Trophoblast cell (in vitro differentiated cells and primary cell): Measurements from ENCODE around the gene OAT. TPM values are rescaled to one million over a fixed set of nuclear protein-coding genes. Genes with fewer than 3 reads are reported as not detected.
A peak's percentile ranks its signal among the peaks of the same experiment; 100 is the strongest.

Source experiments
- DNase-seq, 2 donors: peaks; one replicate each; pipeline ENCODE4 v3.0.0-alpha.2; 2016
- H2AFZ ChIP-seq: 2 replicates; pipeline ENCODE4 v1.6.1; 2013; ENCODE audit warnings: low read length, moderate library complexity, mild to moderate bottlenecking; ENCODE audit not compliant: insufficient read depth, poor library complexity
- H2AK5ac ChIP-seq: 2 replicates; pipeline ENCODE4 v1.6.1; 2013; ENCODE audit warnings: mild to moderate bottlenecking, low read length
- H2BK120ac ChIP-seq: 2 replicates; pipeline ENCODE4 v1.6.1; 2013; ENCODE audit warnings: low read length, mild to moderate bottlenecking, moderate library complexity; ENCODE audit not compliant: insufficient read depth, poor library complexity
- H2BK12ac ChIP-seq: 2 replicates; pipeline ENCODE4 v1.6.1; 2013; ENCODE audit warnings: mild to moderate bottlenecking, low read length, moderate library complexity
- H2BK5ac ChIP-seq: 2 replicates; pipeline ENCODE4 v1.6.1; 2013; ENCODE audit warnings: low read length, low read depth, moderate library complexity, mild to moderate bottlenecking; ENCODE audit not compliant: poor library complexity
- H3K14ac ChIP-seq: 2 replicates; pipeline ENCODE4 v1.6.1; 2013; ENCODE audit warnings: mild to moderate bottlenecking, low read length
- H3K18ac ChIP-seq: 2 replicates; pipeline ENCODE4 v1.6.1; 2013; ENCODE audit warnings: mild to moderate bottlenecking, low read length
- H3K23ac ChIP-seq: 2 replicates; pipeline ENCODE4 v1.6.1; 2013; ENCODE audit warnings: low read length
- H3K27ac ChIP-seq: 2 replicates; pipeline ENCODE4 v1.5.1; 2013; ENCODE audit warnings: low read depth, mild to moderate bottlenecking, inconsistent platforms, low read length, moderate library complexity
- H3K27me3 ChIP-seq: 2 replicates; pipeline ENCODE4 v1.6.1; 2013; ENCODE audit warnings: inconsistent platforms, mild to moderate bottlenecking, low read length, moderate library complexity; ENCODE audit not compliant: insufficient read depth
- H3K36me3 ChIP-seq, 2 experiments: 1 replicate in 1 of 2; 2 replicates in 1 of 2; pipeline ENCODE4 v1.6.1; 2013; ENCODE audit warnings: low read length in 2 of 2, mild to moderate bottlenecking in 2 of 2, moderate library complexity in 1 of 2; ENCODE audit not compliant: insufficient read depth in 2 of 2, control insufficient read depth in 1 of 2
- H3K4ac ChIP-seq: 2 replicates; pipeline ENCODE4 v1.6.1; 2013; ENCODE audit warnings: low read depth, mild to moderate bottlenecking, low read length, moderate library complexity
- H3K4me1 ChIP-seq, 2 experiments: 1 replicate in 1 of 2; 2 replicates in 1 of 2; pipeline ENCODE4 v1.6.1; 2013; ENCODE audit warnings: low read length in 2 of 2, mild to moderate bottlenecking in 2 of 2, moderate library complexity in 1 of 2; ENCODE audit not compliant: insufficient read depth in 2 of 2, control insufficient read depth in 1 of 2
- H3K4me2 ChIP-seq: 2 replicates; pipeline ENCODE4 v1.6.1; 2013; ENCODE audit warnings: inconsistent platforms, mild to moderate bottlenecking, low read length, moderate library complexity
- H3K4me3 ChIP-seq: 2 replicates; pipeline ENCODE4 v1.5.1; 2013; ENCODE audit warnings: mild to moderate bottlenecking, low read depth, low read length, inconsistent platforms
- H3K79me1 ChIP-seq: one replicate; pipeline ENCODE4 v1.6.1; 2013; ENCODE audit warnings: low read length
- H3K79me2 ChIP-seq: 2 replicates; pipeline ENCODE4 v1.6.1; 2013; ENCODE audit warnings: low read length, mild to moderate bottlenecking; ENCODE audit not compliant: control insufficient read depth, insufficient read depth, poor library complexity
- H3K9ac ChIP-seq: 2 replicates; pipeline ENCODE4 v1.6.1; 2013; ENCODE audit warnings: mild to moderate bottlenecking, low read length
- H3K9me3 ChIP-seq: 2 replicates; pipeline ENCODE4 v1.6.1; 2013; ENCODE audit warnings: low read depth, mild to moderate bottlenecking, control low read depth, inconsistent platforms, low read length; ENCODE audit not compliant: insufficient read depth
- H4K12ac ChIP-seq: 2 replicates; pipeline ENCODE4 v1.6.1; 2013; ENCODE audit warnings: low read depth, mild to moderate bottlenecking, low read length, moderate library complexity
- H4K8ac ChIP-seq: 2 replicates; pipeline ENCODE4 v1.6.1; 2013; ENCODE audit warnings: low read depth, mild to moderate bottlenecking, low read length, moderate library complexity
- H4K91ac ChIP-seq: one replicate; pipeline ENCODE4 v1.6.1; 2013; ENCODE audit warnings: low read depth, mild to moderate bottlenecking, low read length, moderate library complexity
- WGBS: extraction: QIAGEN DNeasy Blood & Tissue Kit; methylation state at CpG from one replicate; pipeline ENCODE4 v1.1.7; 2013; ENCODE audit warnings: missing lambda C conversion rate; ENCODE audit not compliant: insufficient read length, insufficient coverage; ENCODE audit errors: extremely low coverage; 5-methylcytosine and 5-hydroxymethylcytosine counted together
- polyA plus RNA-seq: library from polyadenylated mRNA; stranded (reverse); fragments of 200-250 nt; gene quantifications from 2 replicates; pipeline ENCODE4 v1.2.3, GENCODE V29; 2013

Gene OAT
- polyA plus RNA-seq: 48.2 and 50.5 TPM in 2 replicates

- peaks cover 7% of the 10 kb centered on the region for H3K79me2 ChIP-seq
- H3K9me3 ChIP-seq: no peaks in the 10 kb centered on the region
- H3K36me3 ChIP-seq: no peaks in the 10 kb centered on the region
- H3K4me3 ChIP-seq: peak within 1 kb of the TSS; percentile 90
- H4K12ac ChIP-seq: peak within 1 kb of the TSS; percentile 36
- peak; percentile 97 to 99 for DNase-seq
- H4K91ac ChIP-seq: peak within 1 kb of the TSS; percentile 45
- peak within 1 kb of the TSS; percentile 1 for H3K27ac ChIP-seq
- no peak within 1 kb of the TSS for H2BK120ac ChIP-seq
- H2AFZ ChIP-seq: peak within 1 kb of the TSS; percentile 32
- H3K4ac ChIP-seq: peak within 1 kb of the TSS; percentile 72
- H3K4me1 ChIP-seq: peaks cover 3 to 6% of the 10 kb centered on the region in 2 experiments
- peak within 1 kb of the TSS; percentile 11 for H2BK12ac ChIP-seq
- H3K18ac ChIP-seq: peak within 1 kb of the TSS; percentile 34
- H3K4me2 ChIP-seq: peak within 1 kb of the TSS; percentile 91
- WGBS: no CpG with 5 or more reads among the region's 70 CpGs
- no peak within 1 kb of the TSS for H3K14ac ChIP-seq
- peak within 1 kb of the TSS; percentile 55 for H4K8ac ChIP-seq
- no peak within 1 kb of the TSS for H2BK5ac ChIP-seq
- H3K23ac ChIP-seq: no peak within 1 kb of the TSS
- no peaks in the 10 kb centered on the region for H3K79me1 ChIP-seq
- no peaks in the 10 kb centered on the region for H3K27me3 ChIP-seq
- no peak within 1 kb of the TSS for H2AK5ac ChIP-seq
- H3K9ac ChIP-seq: peak within 1 kb of the TSS; percentile 79
Measured at GRCh38 chr10:124418726-124419501, at the start of gene OAT. Gene OAT, minus strand, starts transcription at chr10:124418923. Its CDS starts 6,752 bp downstream, at chr10:124412171.

- no peak overlapping the region for H2AFZ ChIP-seq
- no peak overlapping the region for H3K4ac ChIP-seq
- H2BK12ac ChIP-seq: no peak overlapping the region
- H4K91ac ChIP-seq: no peak overlapping the region
- H2BK120ac ChIP-seq: no peak overlapping the region
- H3K4me3 ChIP-seq: no peak overlapping the region
- no peak overlapping the region for H4K8ac ChIP-seq
- H3K4me2 ChIP-seq: no peak overlapping the region
- H4K12ac ChIP-seq: no peak overlapping the region
- no peak overlapping the region for H2BK5ac ChIP-seq
- H3K9me3 ChIP-seq: no peaks in the 10 kb centered on the region
- H3K79me2 ChIP-seq: no peaks in the 10 kb centered on the region
- no peak overlapping the region for H3K23ac ChIP-seq
- no CpG with 5 or more reads among the region's 4 CpGs for WGBS
- H3K36me3 ChIP-seq: no peaks in the 10 kb centered on the region
- no peak overlapping the region for H3K27ac ChIP-seq
- H3K18ac ChIP-seq: no peak overlapping the region
- no peak overlapping the region for H3K14ac ChIP-seq
- H3K9ac ChIP-seq: no peak overlapping the region
- H3K4me1 ChIP-seq: peaks cover 2 to 3% of the 10 kb centered on the region in 2 experiments
- no peak for DNase-seq
- no peak overlapping the region for H2AK5ac ChIP-seq
- peaks cover under 1% of the 10 kb centered on the region for H3K79me1 ChIP-seq
- H3K27me3 ChIP-seq: no peaks in the 10 kb centered on the region
Measured at GRCh38 chr10:124467165-124467564, 48.4 kb upstream of the OAT start.

- Histone ChIP-seq H3K27me3 (no peaks in the 10 kb centered on the region), H3K14ac (no peak overlapping the region), H3K18ac (no peak overlapping the region), H4K91ac (no peak overlapping the region), H4K12ac (no peak overlapping the region), H3K9me3 (no peaks in the 10 kb centered on the region), H3K79me1 (peaks cover 7% of the 10 kb centered on the region), H2AFZ (no peak overlapping the region), H3K23ac (no peak overlapping the region), H2BK5ac (no peak overlapping the region), H2BK120ac (no peak overlapping the region), H3K4ac (no peak overlapping the region), H3K4me3 (no peak overlapping the region), H2BK12ac (no peak overlapping the region), H3K4me2 (no peak overlapping the region), H3K36me3 (no peaks in the 10 kb centered on the region), H4K8ac (no peak overlapping the region), H3K27ac (no peak overlapping the region), H3K4me1 (peaks cover 2 to 6% of the 10 kb centered on the region in 2 experiments), H3K79me2 (peaks cover 2% of the 10 kb centered on the region), H2AK5ac (no peak overlapping the region), H3K9ac (no peak overlapping the region)
- WGBS: no CpG with 5 or more reads among the region's 9 CpGs
- no peak for DNase-seq
Measured at GRCh38 chr10:124465777-124466488, 47.2 kb upstream of the OAT start.

DNA sequence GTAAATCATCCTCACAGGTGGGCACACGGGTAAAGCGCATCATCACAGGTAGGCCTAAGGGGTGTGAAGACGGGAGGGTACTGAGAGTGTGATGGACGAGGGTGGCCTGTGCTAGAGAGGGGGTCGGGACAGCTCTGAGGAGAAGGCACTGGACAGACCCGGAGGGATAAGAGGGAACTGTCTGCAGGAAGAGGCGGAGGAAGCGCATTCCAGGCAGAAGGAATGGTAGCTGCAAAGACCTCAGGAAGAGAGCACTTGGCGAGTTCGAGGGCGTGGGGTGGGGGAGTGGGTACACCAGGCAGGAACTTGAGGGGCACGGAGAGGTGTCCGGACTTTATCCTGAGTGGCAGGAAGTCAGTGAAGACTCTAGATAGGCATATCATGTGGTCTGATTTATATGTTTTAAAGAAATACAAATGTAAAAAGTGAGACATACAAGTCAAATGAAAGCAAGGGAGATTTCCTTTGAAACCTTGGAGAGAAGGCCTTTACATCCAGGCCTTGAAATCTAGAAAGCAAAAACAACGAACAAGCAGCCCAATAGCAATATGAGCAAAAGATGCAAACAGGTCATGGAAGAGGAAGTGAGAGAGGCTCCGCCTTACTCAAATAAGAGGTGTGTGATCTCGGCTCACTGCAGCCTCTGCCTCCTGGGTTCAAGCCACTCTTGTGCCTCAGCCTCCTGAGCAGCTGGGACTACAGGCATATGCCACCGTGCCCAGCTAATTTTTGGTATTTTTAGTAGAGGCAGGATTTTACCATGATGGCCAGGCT is 46.5 kb upstream of the OAT start:
- Histone ChIP-seq H3K27ac (no peak overlapping the region), H2BK120ac (no peak overlapping the region), H2AFZ (no peak overlapping the region), H3K4me1 (peaks cover 2 to 6% of the 10 kb centered on the region in 2 experiments), H3K9me3 (no peaks in the 10 kb centered on the region), H4K12ac (no peak overlapping the region), H3K27me3 (no peaks in the 10 kb centered on the region), H2BK12ac (no peak overlapping the region), H3K79me1 (peaks cover 7% of the 10 kb centered on the region), H2BK5ac (no peak overlapping the region), H3K23ac (no peak overlapping the region), H3K14ac (no peak overlapping the region), H3K9ac (no peak overlapping the region), H3K18ac (no peak overlapping the region), H2AK5ac (no peak overlapping the region), H4K8ac (no peak overlapping the region), H4K91ac (no peak overlapping the region), H3K4ac (no peak overlapping the region), H3K4me2 (no peak overlapping the region), H3K4me3 (no peak overlapping the region), H3K36me3 (no peaks in the 10 kb centered on the region), H3K79me2 (peaks cover 2% of the 10 kb centered on the region)
- WGBS: no CpG with 5 or more reads among the region's 17 CpGs
- no peak for DNase-seq
